T-helper 9 cell (primary cell): ENCODE measurements around the gene REEP5.
"Not testable (repeated sequence)": the region's sequence is repeated elsewhere in the genome, so short reads cannot be mapped to it uniquely, and the experiment has no call there.

ENCODE experiments used
- DNase-seq: peaks from one replicate; pipeline ENCODE4 v3.0.0-alpha.2; 2020

REEP5 gene

GRCh38 chr5:112883192-112883591 is 38.8 kb downstream of the REEP5 start:
- DNase-seq: no peak

GRCh38 chr5:112880219-112880964 is 41.6 kb downstream of the REEP5 start:
- DNase-seq: no peak

GRCh38 chr5:112878760-112879159 is 43.3 kb downstream of the REEP5 start:
- DNase-seq: peak; percentile 41

GRCh38 chr5:112878101-112878500 is 43.9 kb downstream of the REEP5 start:
- no peak for DNase-seq

- no peak for DNase-seq
Observed at GRCh38 chr5:112876362-112876761, 45.7 kb downstream of the REEP5 start.

- DNase-seq: no peak
Observed at GRCh38 chr5:112870966-112871365, 51.1 kb downstream of the REEP5 start.

GRCh38 chr5:112869948-112870347 is 52.1 kb downstream of the REEP5 start:
- no peak for DNase-seq

- DNase-seq: no peak
Observed at GRCh38 chr5:112867411-112867810, 54.6 kb downstream of the REEP5 start.

- no peak for DNase-seq
Observed at GRCh38 chr5:112866739-112867138, 55.3 kb downstream of the REEP5 start.

- DNase-seq: no peak
Observed at GRCh38 chr5:112865128-112865527, 56.9 kb downstream of the REEP5 start.

GRCh38 chr5:112863549-112863948 is 58.5 kb downstream of the REEP5 start:
- DNase-seq: no peak

- no peak for DNase-seq
Observed at GRCh38 chr5:112862085-112862484, 59.9 kb downstream of the REEP5 start.

- DNase-seq: no peak
Observed at GRCh38 chr5:112861638-112861985, 60.4 kb downstream of the REEP5 start.

GRCh38 chr5:112860929-112861637 is 60.9 kb downstream of the REEP5 start, which contains the start of gene SRP19:
Gene SRP19 (plus strand): TSS chr5:112861287. CDS start chr5:112861377, 90 bp downstream.
- peak; percentile 85 for DNase-seq

- not testable (repeated sequence) for DNase-seq
Observed at GRCh38 chr5:112860571-112860928, 61.5 kb downstream of the REEP5 start.

GRCh38 chr5:112857866-112858265 is 64.2 kb downstream of the REEP5 start:
- no peak for DNase-seq

- DNase-seq: no peak
Observed at GRCh38 chr5:112854651-112855050, 67.4 kb downstream of the REEP5 start.

- DNase-seq: no peak
Observed at GRCh38 chr5:112849912-112850311, 72.1 kb downstream of the REEP5 start.

GRCh38 chr5:112848116-112848811 is 73.8 kb downstream of the REEP5 start:
- DNase-seq: no peak

- no peak for DNase-seq
Observed at GRCh38 chr5:112847306-112847705, 74.7 kb downstream of the REEP5 start.

- DNase-seq: no peak
Observed at GRCh38 chr5:112846556-112846955, 75.5 kb downstream of the REEP5 start.

GRCh38 chr5:112844489-112844888 is 77.5 kb downstream of the REEP5 start:
- no peak for DNase-seq

- DNase-seq: no peak
Observed at GRCh38 chr5:112833971-112834370, 88.1 kb downstream of the REEP5 start.

- DNase-seq: no peak
Observed at GRCh38 chr5:112830378-112830777, 91.6 kb downstream of the REEP5 start.
